Smooth muscle cell (in vitro differentiated cells): Measurements from ENCODE around the gene PTPN6. TPM values are rescaled to one million over a fixed set of nuclear protein-coding genes. Genes with fewer than 3 reads are reported as not detected.

Experiments used
- DNase-seq: peaks from one replicate; lab custom pipeline; 2025; ENCODE audit not compliant: unreplicated experiment; lab: John Stamatoyannopoulos, UW
- H2AFZ ChIP-seq: fragments of 200-600 bp; sonication (generic); 2 replicates; pipeline ENCODE4 v1.6.0; 2016; ENCODE audit warnings: antibody characterized with exemption, low read depth, mild to moderate bottlenecking
- H3F3A ChIP-seq: fragments of 200-600 bp; sonication (generic); 2 replicates; pipeline ENCODE4 v1.6.0; 2017; ENCODE audit warnings: antibody characterized with exemption, low read depth
- H3K27ac ChIP-seq: fragments of 200-600 bp; sonication (generic); 2 replicates; pipeline ENCODE4 v1.5.1; 2016; ENCODE audit warnings: low read depth, mild to moderate bottlenecking
- H3K27me3 ChIP-seq: fragments of 200-600 bp; sonication (generic); 2 replicates; pipeline ENCODE4 v1.6.1; 2016; ENCODE audit warnings: low read depth, mild to moderate bottlenecking
- H3K36me3 ChIP-seq: fragments of 200-600 bp; sonication (generic); 2 replicates; pipeline ENCODE4 v1.5.1; 2016; ENCODE audit warnings: low read depth
- H3K4me1 ChIP-seq: fragments of 200-600 bp; sonication (generic); 2 replicates; pipeline ENCODE4 v1.5.1; 2016; ENCODE audit warnings: low read depth
- H3K4me2 ChIP-seq: fragments of 200-600 bp; sonication (generic); 2 replicates; pipeline ENCODE4 v1.6.0; 2016; ENCODE audit warnings: mild to moderate bottlenecking
- H3K4me3 ChIP-seq: fragments of 200-600 bp; sonication (generic); 2 replicates; pipeline ENCODE4 v1.5.1; 2016; ENCODE audit warnings: mild to moderate bottlenecking
- H3K79me2 ChIP-seq: fragments of 200-600 bp; sonication (generic); 2 replicates; pipeline ENCODE4 v1.6.0; 2016; ENCODE audit warnings: low read depth, mild to moderate bottlenecking
- H3K9ac ChIP-seq: fragments of 200-600 bp; sonication (generic); 2 replicates; pipeline ENCODE4 v1.6.0; 2016; ENCODE audit warnings: low read depth
- H3K9me3 ChIP-seq: fragments of 200-600 bp; sonication (generic); replicated peaks from 2 replicates; pipeline ENCODE4 v1.5.1; 2016; ENCODE audit warnings: low read depth
- H4K20me1 ChIP-seq: fragments of 200-600 bp; sonication (generic); 2 replicates; pipeline ENCODE4 v1.6.0; 2016; ENCODE audit warnings: low read depth
- WGBS: methylation state at CpG from one replicate; pipeline ENCODE4 v1.1.7; 2016; ENCODE audit warnings: low lambda C conversion rate; 5-methylcytosine and 5-hydroxymethylcytosine counted together
- polyA plus RNA-seq: library from polyadenylated mRNA; unstranded; fragments of >200 nt; fragmentation: Nextera tagmentation; extraction: Ambion mirVana; gene quantifications from 2 replicates; pipeline ENCODE4 v1.2.1, GENCODE V29; 2016
- total RNA-seq: library from RNA; depleted of rRNA; stranded (reverse); fragments of >200 nt; gene quantifications from 2 replicates; pipeline ENCODE4 v1.2.3, GENCODE V29; 2014
- TF ChIP-seq, protein P1 (sequence below): fragments of 200-600 bp; sonication (generic); IDR thresholded peaks from 2 replicates; pipeline ENCODE4 v1.5.1; 2017; ENCODE audit warnings: borderline replicate concordance, mild to moderate bottlenecking, antibody characterized with exemption; ENCODE audit not compliant: insufficient read depth, poor library complexity, severe bottlenecking

Gene PTPN6
- total and polyA plus RNA-seq, 2 experiments from 2014 or later = 2.8 to 4.3 TPM

DNA sequence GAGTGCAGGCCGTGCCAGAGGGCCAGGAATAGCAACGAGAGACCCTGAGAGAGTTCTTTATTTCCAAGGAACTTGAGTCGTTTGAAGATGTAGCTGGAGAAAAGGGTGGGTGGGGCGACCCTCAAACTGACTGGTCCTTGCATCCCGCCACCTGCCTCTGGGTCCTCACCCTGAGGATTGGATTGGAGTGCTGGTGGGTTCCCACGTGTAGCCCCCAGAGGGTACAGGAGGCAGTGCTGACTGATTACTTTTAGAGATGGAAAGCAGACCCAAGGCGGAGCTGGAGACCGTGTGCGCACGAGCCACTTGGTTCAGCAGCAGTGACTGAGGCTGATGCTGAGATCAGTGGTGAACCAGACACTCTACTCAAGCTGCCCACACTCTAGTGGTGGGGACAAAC is 26.5 kb downstream of the PTPN6 start:
- H3K4me1 ChIP-seq = no peaks in the 10 kb centered on the region
- WGBS = 87% methylated on average over 10 of the region's 10 CpGs
- no peaks in the 10 kb centered on the region for H3K27me3 ChIP-seq
- no peak overlapping the region for H3K4me3 ChIP-seq
- H3K9ac ChIP-seq = no peak overlapping the region
- no peak overlapping the region for H2AFZ ChIP-seq
- no peak overlapping the region for H3K4me2 ChIP-seq
- H3K27ac ChIP-seq = no peak overlapping the region
- no peak for DNase-seq
- no peaks in the 10 kb centered on the region for H3K9me3 ChIP-seq
- TF ChIP-seq, protein P1, sequence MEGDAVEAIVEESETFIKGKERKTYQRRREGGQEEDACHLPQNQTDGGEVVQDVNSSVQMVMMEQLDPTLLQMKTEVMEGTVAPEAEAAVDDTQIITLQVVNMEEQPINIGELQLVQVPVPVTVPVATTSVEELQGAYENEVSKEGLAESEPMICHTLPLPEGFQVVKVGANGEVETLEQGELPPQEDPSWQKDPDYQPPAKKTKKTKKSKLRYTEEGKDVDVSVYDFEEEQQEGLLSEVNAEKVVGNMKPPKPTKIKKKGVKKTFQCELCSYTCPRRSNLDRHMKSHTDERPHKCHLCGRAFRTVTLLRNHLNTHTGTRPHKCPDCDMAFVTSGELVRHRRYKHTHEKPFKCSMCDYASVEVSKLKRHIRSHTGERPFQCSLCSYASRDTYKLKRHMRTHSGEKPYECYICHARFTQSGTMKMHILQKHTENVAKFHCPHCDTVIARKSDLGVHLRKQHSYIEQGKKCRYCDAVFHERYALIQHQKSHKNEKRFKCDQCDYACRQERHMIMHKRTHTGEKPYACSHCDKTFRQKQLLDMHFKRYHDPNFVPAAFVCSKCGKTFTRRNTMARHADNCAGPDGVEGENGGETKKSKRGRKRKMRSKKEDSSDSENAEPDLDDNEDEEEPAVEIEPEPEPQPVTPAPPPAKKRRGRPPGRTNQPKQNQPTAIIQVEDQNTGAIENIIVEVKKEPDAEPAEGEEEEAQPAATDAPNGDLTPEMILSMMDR = no peak
- no peaks in the 10 kb centered on the region for H3K36me3 ChIP-seq
- H3F3A ChIP-seq = peaks cover 5% of the 10 kb centered on the region
- H4K20me1 ChIP-seq = no peaks in the 10 kb centered on the region
- H3K79me2 ChIP-seq = peaks cover 3% of the 10 kb centered on the region

DNA sequence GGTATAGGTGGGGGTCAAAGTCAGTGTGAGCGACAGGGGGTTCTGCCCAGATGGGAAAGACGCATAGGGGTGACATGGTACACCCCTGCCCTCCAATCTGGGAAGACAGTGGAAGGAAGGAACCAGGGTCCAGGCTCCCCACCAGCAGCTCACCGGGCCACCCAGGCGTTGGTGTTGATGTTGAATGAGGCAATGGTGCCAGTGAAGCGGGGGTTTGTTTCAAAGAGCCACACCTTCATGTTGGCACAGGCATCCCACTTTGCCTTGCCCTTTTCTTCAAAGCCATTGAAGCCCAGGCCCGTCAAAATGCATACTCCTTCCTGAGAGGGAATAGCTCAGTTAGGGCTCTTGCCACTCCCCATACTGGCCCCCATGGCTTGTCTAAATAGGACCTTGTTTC is 27.0 kb downstream of the PTPN6 start:
- Histone ChIP-seq H3K27me3 (no peaks in the 10 kb centered on the region), H3K27ac (no peak overlapping the region), H3K36me3 (no peaks in the 10 kb centered on the region), H3K9ac (no peak overlapping the region), H3K4me2 (no peak overlapping the region), H3K4me3 (no peak overlapping the region), H4K20me1 (no peaks in the 10 kb centered on the region), H3K4me1 (no peaks in the 10 kb centered on the region), H2AFZ (no peak overlapping the region), H3K79me2 (peaks cover under 1% of the 10 kb centered on the region), H3F3A (peaks cover 4% of the 10 kb centered on the region), H3K9me3 (no peaks in the 10 kb centered on the region)
- DNase-seq = no peak
- TF ChIP-seq, protein P1 = no peak
- WGBS = over 99% methylated on average over 6 of the region's 6 CpGs

DNA sequence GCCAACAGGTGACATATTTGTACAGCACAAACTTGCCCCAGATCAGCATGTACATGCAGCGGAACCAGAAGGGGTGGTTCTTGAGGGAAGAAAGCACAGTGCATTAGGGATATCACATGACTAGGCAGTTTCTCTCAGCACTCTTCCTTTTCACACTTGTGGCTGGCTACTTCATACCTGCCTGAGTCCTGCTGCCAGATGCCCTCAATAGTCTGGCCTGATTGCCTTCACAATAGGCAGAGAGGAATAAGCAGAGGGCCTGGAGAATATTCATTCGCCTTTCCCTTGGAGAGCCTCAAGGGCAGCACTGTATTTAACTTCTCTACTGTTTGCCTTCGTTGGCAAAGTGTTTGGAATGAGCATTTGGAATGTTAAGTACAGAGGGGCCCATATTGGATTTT is 27.5 kb downstream of the PTPN6 start:
- DNase-seq = no peak
- Histone ChIP-seq H3K27ac (no peak overlapping the region), H3K4me1 (no peaks in the 10 kb centered on the region), H3F3A (peaks cover 4% of the 10 kb centered on the region), H3K9ac (no peak overlapping the region), H3K36me3 (no peaks in the 10 kb centered on the region), H4K20me1 (no peaks in the 10 kb centered on the region), H3K4me2 (no peak overlapping the region), H2AFZ (no peak overlapping the region), H3K79me2 (no peaks in the 10 kb centered on the region), H3K4me3 (no peak overlapping the region), H3K9me3 (no peaks in the 10 kb centered on the region), H3K27me3 (no peaks in the 10 kb centered on the region)
- WGBS = 86% methylated on average over 3 of the region's 3 CpGs
- TF ChIP-seq, protein P1 = no peak

DNA sequence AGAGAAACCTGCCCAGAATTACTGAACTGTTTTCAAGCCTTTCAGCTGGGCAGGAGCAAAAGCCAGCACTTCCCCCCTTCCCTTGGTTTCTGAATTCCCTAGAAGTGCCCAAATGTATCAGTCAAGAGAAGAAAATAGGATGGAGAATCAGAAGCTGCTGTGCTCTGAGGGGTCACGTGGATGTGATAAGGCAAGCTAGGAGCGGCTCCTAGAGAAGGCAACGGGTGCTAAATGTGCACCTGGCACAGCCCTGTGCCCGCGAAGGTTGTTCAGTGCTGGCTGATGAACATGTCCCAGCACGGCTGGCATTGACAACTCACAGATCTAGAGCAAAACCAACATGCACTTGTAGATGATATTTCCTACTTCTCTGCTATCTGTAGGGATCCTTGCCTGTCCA is 27.9 kb downstream of the PTPN6 start:
- Histone ChIP-seq H3K4me1 (no peaks in the 10 kb centered on the region), H3K4me2 (no peak overlapping the region), H3K9me3 (no peaks in the 10 kb centered on the region), H3K79me2 (no peaks in the 10 kb centered on the region), H3K27me3 (no peaks in the 10 kb centered on the region), H3K36me3 (no peaks in the 10 kb centered on the region), H3F3A (peaks cover 4% of the 10 kb centered on the region), H3K9ac (no peak overlapping the region), H3K27ac (no peak overlapping the region), H2AFZ (no peak overlapping the region), H4K20me1 (no peaks in the 10 kb centered on the region), H3K4me3 (no peak overlapping the region)
- DNase-seq = no peak
- TF ChIP-seq, protein P1 = no peak
- 95% methylated on average over 6 of the region's 6 CpGs for whole genome bisulfite sequencing
